NCI-H2107 (cell line): ENCODE results near the gene PEX14.
"Not testable (repeated sequence)": the region's sequence is repeated elsewhere in the genome, so short reads cannot be mapped to it uniquely, and the experiment has no call there.

Source experiments
- DNase-seq: peaks from one replicate; lab custom pipeline; 2025; lab: John Stamatoyannopoulos, UW

Gene PEX14, protein sequence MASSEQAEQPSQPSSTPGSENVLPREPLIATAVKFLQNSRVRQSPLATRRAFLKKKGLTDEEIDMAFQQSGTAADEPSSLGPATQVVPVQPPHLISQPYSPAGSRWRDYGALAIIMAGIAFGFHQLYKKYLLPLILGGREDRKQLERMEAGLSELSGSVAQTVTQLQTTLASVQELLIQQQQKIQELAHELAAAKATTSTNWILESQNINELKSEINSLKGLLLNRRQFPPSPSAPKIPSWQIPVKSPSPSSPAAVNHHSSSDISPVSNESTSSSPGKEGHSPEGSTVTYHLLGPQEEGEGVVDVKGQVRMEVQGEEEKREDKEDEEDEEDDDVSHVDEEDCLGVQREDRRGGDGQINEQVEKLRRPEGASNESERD

DNA sequence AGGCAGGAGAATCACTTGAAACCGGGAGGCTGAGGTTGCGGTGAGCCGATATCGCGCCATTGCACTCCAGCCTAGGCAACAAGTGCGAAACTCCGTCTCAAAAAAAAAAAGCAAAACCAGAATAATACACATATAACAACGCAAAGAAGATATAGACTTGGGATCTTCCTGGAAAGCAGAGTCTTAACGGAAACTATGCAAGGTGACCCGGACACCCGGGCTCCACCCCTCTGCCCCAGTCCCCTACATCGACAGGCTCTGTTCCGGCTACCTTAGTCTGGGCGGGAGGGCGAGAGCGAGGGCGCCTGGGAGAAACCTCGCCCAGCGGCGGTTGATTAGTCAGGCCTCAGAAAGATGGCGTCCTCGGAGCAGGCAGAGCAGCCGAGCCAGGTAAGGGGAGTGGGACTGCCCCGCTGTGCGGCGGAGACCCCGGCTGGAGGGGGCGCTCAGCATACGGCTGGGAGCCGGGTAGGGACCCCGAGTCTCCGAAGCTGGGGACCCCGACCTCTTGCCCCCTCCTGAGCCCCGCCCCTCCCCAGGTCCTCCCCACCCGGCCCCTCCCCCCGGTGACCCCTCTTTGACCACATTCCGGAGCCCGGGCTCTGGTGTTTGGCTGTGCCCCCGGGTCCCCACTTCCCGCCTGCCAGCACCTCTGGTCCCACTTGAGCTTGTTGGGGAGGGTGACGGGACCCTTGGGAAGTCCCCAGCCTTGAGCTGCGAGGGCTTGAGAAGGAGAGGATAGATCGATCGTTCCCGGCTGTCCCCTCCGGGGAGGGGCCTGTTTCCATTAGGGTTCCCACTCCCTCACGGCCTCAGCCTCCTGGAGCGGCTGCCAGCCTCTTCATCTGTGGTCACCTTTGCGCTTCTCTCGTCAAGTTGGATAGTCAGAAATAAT, at the start of gene PEX14:
Gene PEX14 (plus strand): TSS at position 338 of the 895 bp plus-strand sequence. CDS start 17 bp downstream, at position 355.
- no peak for DNase-seq

DNA sequence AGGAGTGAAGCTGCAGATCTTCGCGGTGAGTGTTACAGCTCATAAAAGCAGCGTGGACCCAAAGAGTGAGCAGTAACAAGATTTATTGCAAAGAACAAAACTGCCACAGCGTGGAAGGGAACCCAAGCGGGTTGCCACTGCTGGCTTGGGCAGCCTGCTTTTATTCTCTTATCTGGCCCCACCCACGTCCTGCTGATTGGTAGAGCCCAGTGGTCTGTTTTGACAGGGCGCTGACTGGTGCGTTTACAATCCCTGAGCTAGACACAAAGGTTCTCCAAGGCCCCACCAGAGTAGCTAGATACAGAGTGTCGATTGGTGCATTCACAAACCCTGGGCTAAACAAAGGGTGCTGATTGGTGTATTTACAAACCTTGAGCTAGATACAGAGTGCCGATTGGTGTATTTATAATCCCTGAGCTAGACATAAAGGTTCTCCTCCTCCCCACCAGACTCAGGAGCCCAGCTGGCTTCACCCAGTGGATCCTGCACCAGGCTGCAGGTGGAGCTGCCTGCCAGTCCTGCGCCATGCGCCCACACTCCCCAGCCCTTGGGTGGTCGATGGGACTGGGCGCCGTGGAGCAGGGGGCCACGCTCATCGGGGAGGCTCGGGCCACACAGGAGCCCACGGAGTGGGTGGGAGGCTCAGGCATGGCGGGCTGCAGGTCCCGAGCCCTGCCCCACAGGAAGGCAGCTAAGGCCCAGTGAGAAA, 48.8 kb upstream of the PEX14 start:
- DNase-seq, result not testable (repeated sequence)

DNA sequence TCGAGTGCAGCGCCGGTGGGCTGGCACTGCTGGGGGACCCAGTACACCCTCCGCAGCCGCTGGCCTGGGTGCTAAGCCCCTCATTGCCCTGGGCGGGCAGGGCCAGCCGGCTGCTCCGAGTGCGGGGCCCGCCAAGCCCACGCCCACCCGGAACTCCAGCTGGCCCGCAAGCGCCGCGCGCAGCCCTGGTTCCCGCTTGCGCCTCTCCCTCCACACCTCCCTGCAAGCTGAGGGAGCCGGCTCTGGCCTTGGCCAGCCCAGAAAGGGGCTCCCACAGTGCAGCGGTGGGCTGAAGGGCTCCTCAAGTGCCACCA, 48.3 kb upstream of the PEX14 start:
- not testable (repeated sequence) for DNase-seq

DNA sequence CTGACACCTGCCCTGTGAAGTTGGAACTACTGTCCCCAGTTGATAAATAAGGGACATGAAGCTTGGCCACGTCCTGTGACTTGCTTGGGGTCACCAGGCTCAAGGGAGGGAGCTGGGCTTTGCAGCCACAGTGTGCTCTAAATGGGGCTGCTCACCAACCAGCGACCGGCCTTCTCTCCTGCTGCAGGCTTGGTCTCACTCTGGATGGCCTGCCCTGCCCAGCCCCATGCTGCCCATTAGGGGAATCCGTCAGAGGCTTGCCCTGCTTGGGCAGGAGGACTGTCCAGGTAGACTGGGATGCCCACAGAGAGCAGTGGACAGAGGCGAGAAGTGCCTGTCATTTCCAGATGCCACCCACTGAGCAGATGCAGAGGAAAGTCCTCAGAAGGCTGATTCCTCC, 45.8 kb upstream of the PEX14 start:
- no peak for DNase-seq

DNA sequence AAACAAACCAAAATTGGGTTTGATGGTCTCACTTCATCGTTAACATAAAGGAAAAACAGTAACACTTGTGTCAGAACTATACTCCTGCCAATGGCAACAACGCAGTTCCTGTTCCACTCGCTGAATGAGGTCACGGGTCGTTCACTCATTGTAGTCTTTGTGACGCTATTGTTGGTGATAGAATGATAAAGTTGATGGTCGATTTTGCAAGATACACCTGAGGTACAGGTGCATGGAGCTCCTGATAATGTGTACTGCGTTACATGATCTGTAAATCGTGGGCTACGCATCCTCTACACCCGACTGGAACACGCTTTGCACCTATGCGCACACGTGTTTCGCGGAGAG, 44.9 kb upstream of the PEX14 start:
- no peak for DNase-seq

DNA sequence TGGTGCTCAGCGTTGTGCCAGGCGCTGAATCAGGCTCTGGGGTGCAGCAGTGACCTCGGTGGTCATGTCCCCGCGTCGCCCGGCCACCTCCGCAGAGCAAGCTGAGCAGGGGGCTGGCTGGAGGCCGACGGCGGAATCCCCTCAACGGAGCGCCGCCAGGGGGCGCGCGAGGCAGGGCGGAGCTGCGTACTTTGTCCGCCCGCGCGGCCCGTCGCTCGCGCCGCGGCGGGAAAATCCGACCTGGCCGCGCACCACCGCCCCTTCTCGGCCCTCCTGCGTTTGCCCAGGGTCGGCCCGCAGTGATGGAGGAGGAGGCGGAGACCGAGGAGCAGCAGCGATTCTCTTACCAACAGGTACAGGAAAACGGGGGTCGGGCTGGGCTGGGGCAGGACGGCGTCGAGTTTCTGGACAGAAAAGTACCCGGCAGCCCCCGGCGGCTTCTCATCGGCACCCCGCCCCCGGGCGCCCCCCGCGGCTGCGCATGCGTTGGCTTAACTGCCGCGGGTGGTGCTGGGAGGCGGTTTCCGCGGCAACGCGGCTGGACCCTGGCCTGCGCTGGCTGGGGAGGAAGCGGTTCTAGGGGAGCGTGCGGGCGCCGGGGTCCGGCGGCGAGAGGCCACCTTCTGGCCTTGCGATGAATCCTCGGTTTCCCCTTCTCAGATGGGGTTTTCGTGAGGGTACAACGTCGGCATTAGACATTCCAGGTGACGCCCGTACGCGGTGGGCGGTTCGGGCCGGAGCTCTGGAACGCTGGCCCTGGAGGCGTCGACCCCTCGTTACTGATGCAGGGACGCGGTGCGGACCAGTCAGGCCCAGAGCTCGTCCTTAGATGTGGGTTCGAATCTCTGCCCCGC, 44.3 kb upstream of the PEX14 start, which contains the start of gene CENPS:
Gene CENPS (plus strand): TSS at position 218 of the 854 bp plus-strand sequence. CDS start 85 bp downstream, at position 303.
- peak; percentile 7 for DNase-seq

DNA sequence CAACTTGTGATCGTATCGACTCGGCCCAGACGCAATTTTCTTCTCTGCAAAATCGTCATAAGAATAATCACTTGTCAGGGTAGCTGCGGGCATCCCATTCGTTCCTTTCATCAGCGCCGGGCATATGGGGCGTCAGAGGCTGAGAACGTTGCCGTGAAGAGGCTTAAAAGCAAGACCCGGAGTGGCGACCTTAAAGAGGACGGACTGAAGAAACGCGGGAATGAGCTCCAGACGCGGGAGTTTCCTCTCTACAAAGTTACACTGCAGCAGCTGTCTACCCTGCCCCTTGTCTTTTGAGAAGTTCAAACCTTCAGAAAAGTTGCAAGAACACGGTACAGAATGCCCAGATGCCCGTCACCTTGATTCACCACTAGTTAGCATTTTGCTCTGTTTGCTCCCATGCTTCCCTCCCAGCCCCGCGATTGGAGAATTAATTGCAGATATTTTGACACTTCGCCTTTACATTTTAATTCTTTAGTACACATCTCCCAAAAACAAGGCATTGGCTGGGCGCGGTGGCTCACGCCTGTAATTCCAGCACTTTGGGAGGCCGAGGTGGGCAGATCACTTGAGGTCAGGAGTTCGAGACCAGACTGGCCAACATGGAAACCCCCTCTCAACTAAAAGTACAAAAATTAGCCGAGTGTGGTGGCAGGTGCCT, 43.5 kb upstream of the PEX14 start:
- DNase-seq, result no peak

DNA sequence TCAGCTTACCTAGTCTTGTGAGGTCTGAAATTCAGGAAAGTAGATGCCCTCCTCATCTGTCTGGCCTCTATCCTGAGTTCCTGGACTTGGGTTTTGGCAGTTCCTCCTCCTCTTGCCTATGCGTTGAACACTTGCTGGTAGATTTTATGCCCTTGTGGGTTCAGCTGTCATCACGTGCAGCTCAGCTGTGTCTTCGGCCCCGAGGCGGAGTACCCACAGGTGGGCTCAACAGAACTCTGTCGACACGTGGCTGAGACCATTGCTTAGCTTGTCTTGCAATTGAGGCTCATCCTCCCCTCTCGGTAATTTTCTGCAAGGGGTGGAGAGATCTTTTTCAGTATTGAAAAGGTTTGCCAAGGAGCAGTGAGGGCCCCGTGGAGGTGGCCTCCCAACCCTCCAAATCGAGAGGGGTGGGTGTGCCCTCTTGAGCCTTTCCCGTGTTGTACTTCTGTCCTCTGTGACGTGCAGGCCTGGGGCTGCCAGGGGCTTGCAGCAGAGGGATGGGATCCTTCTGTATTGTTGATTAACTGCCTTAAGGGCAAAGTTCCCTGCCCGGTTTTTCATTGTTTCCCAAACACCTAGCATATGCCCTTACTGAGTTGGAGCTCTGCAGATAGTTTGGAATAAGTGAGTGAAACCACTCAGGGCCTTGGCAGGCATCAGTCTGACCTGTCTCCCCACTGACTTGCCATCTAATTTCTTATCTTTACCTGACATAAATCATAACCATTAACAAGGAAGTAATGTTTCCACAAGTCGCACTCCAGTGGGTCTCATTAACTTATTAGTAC, 41.6 kb upstream of the PEX14 start:
- DNase-seq, result no peak

DNA sequence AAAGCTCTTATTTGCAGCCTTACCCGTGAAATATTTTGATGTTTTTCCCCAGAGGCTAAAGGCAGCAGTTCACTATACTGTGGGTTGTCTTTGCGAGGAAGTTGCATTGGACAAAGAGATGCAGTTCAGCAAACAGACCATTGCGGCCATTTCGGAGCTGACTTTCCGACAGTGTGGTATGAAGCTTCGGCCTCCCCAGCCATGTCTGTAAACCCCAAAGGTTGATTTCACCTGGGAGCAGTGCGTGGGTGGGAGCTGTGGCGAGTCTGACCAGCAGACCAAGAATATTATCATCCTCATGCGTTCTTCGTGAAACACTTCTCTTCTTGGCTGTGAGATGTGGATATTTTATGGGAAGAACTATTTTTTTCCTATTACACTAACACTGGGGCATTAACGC, 41.0 kb upstream of the PEX14 start:
- DNase-seq, result no peak

DNA sequence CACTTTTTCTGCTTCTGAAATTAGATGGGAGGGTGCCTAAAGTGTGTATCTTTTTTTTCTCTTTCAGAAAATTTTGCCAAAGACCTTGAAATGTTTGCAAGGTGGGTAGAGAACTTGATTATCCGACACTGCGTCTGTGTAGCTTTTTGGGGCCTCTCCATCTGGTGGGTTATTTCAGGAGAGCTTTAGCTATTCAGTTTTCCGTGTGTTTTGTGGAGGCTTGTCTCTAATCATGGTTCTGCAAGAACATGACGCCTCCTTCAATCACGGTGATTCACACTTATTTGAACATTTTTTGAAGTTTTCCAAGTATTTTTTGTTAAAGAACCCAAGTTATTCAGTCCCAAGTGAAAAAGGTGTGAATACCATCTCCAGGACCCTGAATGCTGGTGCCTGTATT, 40.2 kb upstream of the PEX14 start:
- DNase-seq, result no peak

DNA sequence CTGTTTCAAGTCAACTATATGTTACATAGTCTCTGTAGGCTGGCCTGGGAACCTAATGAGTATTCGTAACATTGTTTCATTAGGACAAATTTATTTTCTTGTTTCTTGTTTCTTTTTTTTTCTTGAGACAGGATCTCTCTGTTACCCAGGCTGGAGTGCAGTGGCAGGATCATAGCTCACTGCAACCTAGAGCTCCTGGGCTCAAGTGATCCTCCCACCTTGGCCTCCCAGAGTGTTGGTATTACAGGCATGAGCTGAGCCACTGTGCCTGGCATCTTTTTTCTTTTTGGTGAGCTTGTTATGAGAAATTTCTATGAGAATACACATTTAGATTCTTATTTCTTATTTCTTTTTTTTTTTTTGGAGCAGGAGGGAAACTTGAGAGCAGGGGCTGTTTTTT, 37.7 kb upstream of the PEX14 start:
- DNase-seq, result no peak

DNA sequence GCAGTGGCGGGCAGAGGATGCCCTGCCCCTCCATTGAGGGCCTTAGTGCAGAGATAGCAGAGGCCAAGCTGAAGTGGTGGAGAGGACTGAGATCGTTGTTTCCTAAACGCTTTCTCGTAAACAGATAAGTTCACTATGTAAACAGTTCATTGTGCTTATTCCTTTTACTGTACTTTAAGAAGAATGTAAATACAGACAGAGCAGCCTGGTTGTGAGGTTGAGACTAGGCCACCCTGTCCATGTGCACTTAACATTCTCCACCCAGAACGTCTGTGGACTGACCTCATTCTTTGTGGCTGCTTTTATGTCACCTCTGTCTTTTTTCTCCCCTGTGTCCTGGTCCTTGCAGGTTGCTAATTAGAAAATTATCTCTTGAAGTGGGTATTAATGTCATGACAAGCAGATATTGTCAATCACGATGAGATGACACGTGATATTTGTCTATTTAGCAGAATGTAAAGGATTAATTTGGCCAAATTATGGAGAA, 36.0 kb upstream of the PEX14 start:
- no peak for DNase-seq

DNA sequence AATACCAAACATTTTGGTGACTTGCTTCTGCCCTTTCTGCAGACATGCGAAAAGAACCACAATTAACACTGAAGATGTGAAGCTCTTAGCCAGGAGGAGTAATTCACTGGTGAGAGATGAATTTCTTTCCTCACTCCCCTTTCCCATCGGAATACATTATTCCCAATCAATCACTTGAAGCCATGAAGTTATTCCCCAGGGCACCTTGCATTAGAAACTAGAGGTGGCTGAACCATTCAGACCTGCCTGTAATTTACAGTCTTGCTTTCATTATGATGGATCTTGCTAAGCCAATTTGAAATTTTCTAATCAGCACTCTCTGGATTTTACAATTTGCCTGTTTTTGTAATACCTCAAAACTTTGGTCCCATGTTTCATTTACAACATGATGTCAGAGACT, 34.4 kb upstream of the PEX14 start:
- DNase-seq, result no peak

DNA sequence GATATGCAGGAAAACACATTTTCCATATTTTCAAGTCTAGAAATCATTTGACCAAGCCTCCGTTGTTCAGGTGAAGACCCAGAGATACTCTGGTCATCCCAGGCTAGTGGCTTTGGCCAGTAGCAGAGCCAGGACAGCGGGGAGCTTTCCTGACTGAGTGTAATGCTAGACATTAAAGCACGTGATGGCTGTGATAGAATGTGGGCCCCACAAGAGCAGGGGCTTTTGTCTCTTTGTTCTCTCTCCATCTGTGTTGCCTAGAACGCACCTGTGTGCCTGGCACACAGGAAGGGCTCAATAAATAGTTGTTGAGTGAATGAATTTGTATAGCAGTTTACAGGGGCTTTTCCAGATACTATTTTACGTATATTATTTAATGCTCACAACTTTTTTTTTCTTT, 34.0 kb upstream of the PEX14 start:
- DNase-seq, result no peak

DNA sequence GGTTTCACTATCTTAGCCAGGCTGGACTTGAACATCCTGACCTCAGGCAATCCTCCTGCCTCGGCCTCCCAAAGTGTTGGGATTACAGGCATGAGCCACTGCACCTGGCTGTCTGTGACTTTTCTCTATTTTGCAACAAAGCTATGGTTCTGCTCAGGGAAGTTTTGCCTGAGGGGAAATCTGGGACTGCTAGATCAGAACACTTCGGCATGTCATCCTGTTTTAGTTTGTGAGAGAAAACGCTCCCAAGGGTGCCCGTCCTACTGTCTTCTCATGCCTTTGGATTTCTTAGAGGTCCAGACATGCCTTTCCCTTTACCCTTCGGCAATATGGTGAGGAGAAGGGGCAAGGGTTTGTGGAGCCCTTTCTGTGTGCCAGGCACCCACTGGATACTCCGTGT, 30.5 kb upstream of the PEX14 start:
- DNase-seq, result no peak

DNA sequence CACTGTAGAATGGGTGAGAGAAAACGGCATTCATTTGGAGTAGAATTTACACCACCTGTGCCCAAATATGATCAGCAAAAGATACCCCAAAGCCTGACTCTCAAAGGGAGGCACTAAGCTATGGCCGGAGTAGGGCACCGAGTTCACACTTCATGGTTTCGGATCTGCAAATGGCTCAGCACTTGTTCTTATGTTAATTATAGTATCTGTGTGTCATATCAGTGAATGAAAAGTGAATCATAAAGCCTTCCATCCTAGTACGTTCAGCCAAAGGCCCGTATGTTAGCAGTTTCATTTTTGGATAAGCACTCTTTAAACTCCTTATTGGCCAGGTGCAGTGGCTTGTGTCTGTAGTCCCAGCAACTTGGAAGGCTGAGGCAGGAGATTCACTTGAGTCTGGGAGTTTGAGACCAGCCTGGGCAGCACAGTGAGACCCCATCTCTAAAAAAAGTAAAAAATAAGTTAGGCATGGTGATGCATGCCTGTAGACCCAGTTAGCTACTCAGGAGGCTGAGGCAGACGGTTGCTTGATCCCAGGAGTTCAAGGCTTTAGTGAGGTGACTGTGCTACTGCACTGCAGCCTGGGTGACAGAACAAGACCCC, 29.9 kb upstream of the PEX14 start:
- no peak for DNase-seq

DNA sequence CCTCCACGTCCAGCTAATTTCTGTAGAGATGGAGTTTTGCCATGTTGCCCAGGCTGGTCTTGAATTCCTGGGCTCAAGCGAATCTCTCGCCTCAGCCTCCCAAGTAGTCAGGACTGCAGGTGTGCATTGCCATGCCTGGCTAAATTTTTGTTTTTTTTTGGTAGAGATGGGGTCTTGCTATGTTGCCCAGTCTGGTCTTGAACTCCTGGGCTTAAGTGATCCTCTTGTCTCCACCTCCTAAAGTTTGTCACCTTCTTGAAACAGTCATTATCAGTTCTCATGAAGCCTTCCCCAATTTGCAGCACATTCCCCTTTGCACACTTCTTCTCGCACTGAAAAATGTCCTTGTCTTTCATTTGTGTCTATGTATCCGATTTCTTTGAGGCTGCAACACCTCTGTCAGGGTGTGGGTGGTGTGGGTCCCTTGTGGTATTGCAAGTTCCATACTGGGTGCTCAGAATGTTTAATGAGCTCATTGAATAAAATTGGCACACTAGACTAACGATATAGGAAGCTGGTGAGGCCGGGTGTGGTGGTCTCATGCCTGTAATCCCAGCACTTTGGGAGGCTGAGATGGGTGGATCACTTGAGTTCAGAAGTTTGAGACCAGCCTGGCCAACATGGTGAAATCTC, 27.8 kb upstream of the PEX14 start:
- no peak for DNase-seq

DNA sequence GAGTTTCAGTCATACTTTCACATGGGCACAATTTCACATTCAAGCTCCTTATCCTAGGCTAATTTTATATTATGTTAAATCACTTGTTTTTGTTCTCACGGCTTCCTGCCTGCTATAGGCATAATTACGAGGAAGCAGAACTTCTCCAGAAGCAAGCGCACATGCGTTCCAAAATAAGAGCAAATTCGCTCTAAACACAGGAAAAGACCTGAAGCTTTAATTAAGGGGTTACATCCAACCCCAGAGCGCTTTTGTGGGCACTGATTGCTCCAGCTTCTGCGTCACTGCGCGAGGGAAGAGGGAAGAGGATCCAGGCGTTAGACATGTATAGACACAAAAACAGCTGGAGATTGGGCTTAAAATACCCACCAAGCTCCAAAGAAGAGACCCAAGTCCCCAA, 25.0 kb upstream of the PEX14 start, which contains the start of gene CORT:
Gene CORT (plus strand): TSS at position 281 of the 400 bp plus-strand sequence. CDS start 193 bp downstream, outside the sequence.
- DNase-seq, result no peak

DNA sequence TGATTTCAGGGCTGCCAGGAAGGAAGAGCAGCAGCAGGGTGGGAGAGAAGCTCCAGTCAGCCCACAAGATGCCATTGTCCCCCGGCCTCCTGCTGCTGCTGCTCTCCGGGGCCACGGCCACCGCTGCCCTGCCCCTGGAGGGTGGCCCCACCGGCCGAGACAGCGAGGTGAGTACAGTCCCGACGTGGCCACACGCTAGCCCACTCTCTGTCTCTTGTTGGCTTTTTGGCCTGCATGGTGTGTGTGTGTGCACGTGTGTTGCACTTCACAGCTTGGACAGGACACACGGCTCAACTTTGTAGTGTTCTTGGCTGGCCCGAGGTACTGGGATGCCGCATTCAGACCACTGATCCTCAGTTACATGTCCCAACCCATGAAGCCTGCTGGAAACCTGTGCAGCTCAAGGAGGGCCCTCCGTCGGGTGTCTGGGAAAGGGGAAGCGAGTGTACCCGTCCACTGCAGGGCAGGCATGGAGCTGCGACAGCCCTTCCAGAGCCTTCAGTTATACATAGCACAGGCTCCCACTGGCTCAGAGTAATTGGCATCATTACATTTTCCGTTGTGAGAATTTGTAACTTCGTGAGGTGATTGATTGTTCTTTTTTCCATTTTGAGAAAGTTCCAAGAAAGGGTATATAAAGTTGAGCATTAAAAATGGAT, 24.5 kb upstream of the PEX14 start:
- no peak for DNase-seq
